ENCODE measurements around the gene GPRIN1. TPM values are rescaled to one million over a fixed set of nuclear protein-coding genes. Genes with fewer than 3 reads are reported as not detected.

GPRIN1 gene
- total and polyA plus RNA-seq, 9 donors: 0.08 to 0.50 (median 0.20) TPM

DNA sequence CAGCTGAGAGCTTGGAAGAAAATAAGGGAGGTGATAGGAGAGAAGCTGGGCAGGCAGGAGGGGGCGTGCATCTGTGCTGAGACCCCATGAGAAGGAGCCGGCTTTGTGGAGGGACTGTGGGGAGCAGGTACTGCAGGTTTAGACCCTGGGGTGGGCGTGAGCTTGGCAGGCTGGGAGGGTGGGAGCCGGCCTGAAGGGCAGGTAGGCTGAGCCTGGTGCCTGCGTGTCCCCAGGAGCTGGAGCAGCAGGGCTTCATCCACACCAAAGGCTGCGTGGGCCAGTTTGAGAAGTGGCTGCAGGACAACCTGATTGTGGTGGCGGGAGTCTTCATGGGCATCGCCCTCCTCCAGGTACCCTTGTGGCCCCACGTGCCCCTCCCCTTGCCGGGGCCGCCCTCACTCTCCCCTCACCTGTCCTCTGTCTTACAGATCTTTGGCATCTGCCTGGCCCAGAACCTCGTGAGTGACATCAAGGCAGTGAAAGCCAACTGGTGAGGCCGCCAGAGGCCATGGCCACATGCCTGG, 46.6 kb upstream of the GPRIN1 start:
- Histone ChIP-seq H3K36me3 (no peaks in the 10 kb centered on the region), H3K9me3 (no peaks in the 10 kb centered on the region), H3K4me3 (no peak overlapping the region), H3K27me3 (no peaks in the 10 kb centered on the region), H3K27ac (no peak overlapping the region), H3K4me1 (ENCODE audit: insufficient read depth) (peaks cover 9% of the 10 kb centered on the region)
- intact Hi-C loops (cut with DNase I): loop anchor here in 1 of 4 donors (5.0 kb wide), 1 partner anchor 456 kb away; no protein-coding TSS in a partner anchor
- WGBS, 3 donors: 77 to 84% (median 83%) methylated on average over 12 to 13 of the region's 13 CpGs
- TF ChIP-seq, protein P1, sequence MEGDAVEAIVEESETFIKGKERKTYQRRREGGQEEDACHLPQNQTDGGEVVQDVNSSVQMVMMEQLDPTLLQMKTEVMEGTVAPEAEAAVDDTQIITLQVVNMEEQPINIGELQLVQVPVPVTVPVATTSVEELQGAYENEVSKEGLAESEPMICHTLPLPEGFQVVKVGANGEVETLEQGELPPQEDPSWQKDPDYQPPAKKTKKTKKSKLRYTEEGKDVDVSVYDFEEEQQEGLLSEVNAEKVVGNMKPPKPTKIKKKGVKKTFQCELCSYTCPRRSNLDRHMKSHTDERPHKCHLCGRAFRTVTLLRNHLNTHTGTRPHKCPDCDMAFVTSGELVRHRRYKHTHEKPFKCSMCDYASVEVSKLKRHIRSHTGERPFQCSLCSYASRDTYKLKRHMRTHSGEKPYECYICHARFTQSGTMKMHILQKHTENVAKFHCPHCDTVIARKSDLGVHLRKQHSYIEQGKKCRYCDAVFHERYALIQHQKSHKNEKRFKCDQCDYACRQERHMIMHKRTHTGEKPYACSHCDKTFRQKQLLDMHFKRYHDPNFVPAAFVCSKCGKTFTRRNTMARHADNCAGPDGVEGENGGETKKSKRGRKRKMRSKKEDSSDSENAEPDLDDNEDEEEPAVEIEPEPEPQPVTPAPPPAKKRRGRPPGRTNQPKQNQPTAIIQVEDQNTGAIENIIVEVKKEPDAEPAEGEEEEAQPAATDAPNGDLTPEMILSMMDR (IDR thresholded peaks at IDR 0.05): no peak
- no peak for TF ChIP-seq POLR2A (IDR thresholded peaks at IDR 0.05)
- TF ChIP-seq EP300 (IDR thresholded peaks at IDR 0.05): no peak
- DNase-seq: no peak

- Histone ChIP-seq H3K4me1 (ENCODE audit: insufficient read depth) (peaks cover 9% of the 10 kb centered on the region), H3K36me3 (no peaks in the 10 kb centered on the region), H3K27ac (no peak overlapping the region), H3K4me3 (no peak overlapping the region), H3K27me3 (no peaks in the 10 kb centered on the region), H3K9me3 (no peaks in the 10 kb centered on the region)
- WGBS, 3 donors: 80 to 95% (median 90%) methylated on average over 12 to 14 of the region's 14 CpGs
- DNase-seq: no peak
- intact Hi-C loops (cut with DNase I): loop anchor here in 1 of 4 donors (5.0 kb wide), 1 partner anchor 457 kb away; no protein-coding TSS in a partner anchor
- TF ChIP-seq EP300 (IDR thresholded peaks at IDR 0.05): no peak
- TF ChIP-seq, protein P1 (IDR thresholded peaks at IDR 0.05): no peak
- no peak for TF ChIP-seq POLR2A (IDR thresholded peaks at IDR 0.05)
Measured at GRCh38 chr5:176654856-176655255, 44.9 kb upstream of the GPRIN1 start.

GRCh38 chr5:176653401-176654385, 43.7 kb upstream of the GPRIN1 start:
- DNase-seq: no peak
- H3K4me3 ChIP-seq: no peak overlapping the region
- H3K27ac ChIP-seq: no peak overlapping the region
- 81 to 86% (median 84%) methylated on average over 17 to 18 of the region's 18 CpGs for WGBS, 3 donors
- TF ChIP-seq EP300 (IDR thresholded peaks at IDR 0.05) (no peak), POLR2A (IDR thresholded peaks at IDR 0.05) (no peak)
- TF ChIP-seq, protein P1 (IDR thresholded peaks at IDR 0.05): no peak
- no peaks in the 10 kb centered on the region for H3K36me3 ChIP-seq
- no peaks in the 10 kb centered on the region for H3K9me3 ChIP-seq
- intact Hi-C loops (cut with DNase I): no loop called here
- peaks cover 6% of the 10 kb centered on the region for H3K4me1 ChIP-seq (ENCODE audit: insufficient read depth)
- H3K27me3 ChIP-seq: no peaks in the 10 kb centered on the region

- H3K4me3 ChIP-seq: no peak overlapping the region
- no peaks in the 10 kb centered on the region for H3K27me3 ChIP-seq
- 53 to 54% (median 54%) methylated on average over 8 of the region's 8 CpGs for WGBS, 3 donors
- TF ChIP-seq, protein P1 (IDR thresholded peaks at IDR 0.05): no peak
- TF ChIP-seq POLR2A (IDR thresholded peaks at IDR 0.05) (no peak), EP300 (IDR thresholded peaks at IDR 0.05) (no peak)
- H3K27ac ChIP-seq: no peak overlapping the region
- no peaks in the 10 kb centered on the region for H3K36me3 ChIP-seq
- no peaks in the 10 kb centered on the region for H3K9me3 ChIP-seq
- intact Hi-C loops (cut with DNase I): no loop called here
- DNase-seq: no peak
- peaks cover 8% of the 10 kb centered on the region for H3K4me1 ChIP-seq (ENCODE audit: insufficient read depth)
Measured at GRCh38 chr5:176652136-176652535, 42.2 kb upstream of the GPRIN1 start.
